GM12878 (cell line): ENCODE results near the gene FAM107A. TPM values are rescaled to one million over a fixed set of nuclear protein-coding genes. Genes with fewer than 3 reads are reported as not detected.

Experiments
- ATAC-seq: fragments of 200-7000 bp; cut with Tn5 transposase; 3 replicates; pipeline ENCODE4 v1.9.1; 2020; ENCODE audit warnings: mild to moderate bottlenecking, moderate library complexity
- BruUV-seq: library from RNA; stranded (reverse); fragments of 400-500 nt; replicated peaks from 2 replicates; lab custom pipeline; 2021; lab: Mats Ljungman, UMichigan
- CTCF ChIA-PET: fragments of 300-600 bp; sonication (Branson Sonifier 250); formaldehyde crosslinking; extraction: SDS; loops from one replicate; lab custom pipeline; 2021; ENCODE audit warnings: inconsistent platforms; lab: Yijun Ruan, JAX
- POLR2A ChIA-PET: fragments of 350-600 bp; formaldehyde crosslinking; extraction: SDS; loops from one replicate; lab custom pipeline; 2021; ENCODE audit warnings: inconsistent platforms; lab: Charles Lee
- RAD21 ChIA-PET: fragments of 300-600 bp; sonication (Branson Sonifier 250); formaldehyde crosslinking; loops from one replicate; lab custom pipeline; 2023; ENCODE audit warnings: antibody characterized with exemption; ENCODE audit not compliant: unreplicated experiment; lab: Charles Lee
- SMC1A ChIA-PET: fragments of 300-600 bp; sonication (Branson Sonifier 250); formaldehyde crosslinking; loops from one replicate; lab custom pipeline; 2023; ENCODE audit not compliant: unreplicated experiment, uncharacterized antibody; lab: Charles Lee
- DNase-seq: peaks from one replicate; pipeline ENCODE4 v3.0.0-alpha.2; 2011; ENCODE audit warnings: low read depth, low spot score
- FAIRE-seq: peaks from 3 replicates; lab custom pipeline; 2011; peaks lifted over from hg19 to GRCh38; lab: Jason Lieb, UNC
- H2AFZ ChIP-seq: 2 replicates; pipeline ENCODE4 v1.6.0; 2011; ENCODE audit warnings: low read depth, low read length, control low read depth; ENCODE audit not compliant: control insufficient read depth
- H3K27ac ChIP-seq: 2 replicates; pipeline ENCODE4 v1.5.1; 2011; ENCODE audit warnings: control low read depth; ENCODE audit not compliant: control insufficient read depth, insufficient read depth
- H3K27me3 ChIP-seq, 2 experiments: replicated peaks in 1 of 2; 2 replicates each; pipeline versions ENCODE4 v1.6.0 to v1.6.1; 2011; ENCODE audit warnings: low read length in 1 of 2; ENCODE audit not compliant: control insufficient read depth in 2 of 2, insufficient read depth in 2 of 2
- H3K36me3 ChIP-seq, 2 experiments: 2 replicates each; pipeline ENCODE4 v1.5.1; 2011; ENCODE audit warnings: low read length in 1 of 2; ENCODE audit not compliant: control insufficient read depth in 2 of 2, insufficient read depth in 2 of 2
- H3K4me1 ChIP-seq: 2 replicates; pipeline ENCODE4 v1.6.1; 2011; ENCODE audit warnings: mild to moderate bottlenecking, low read length, moderate library complexity, mixed read lengths; ENCODE audit not compliant: control insufficient read depth, insufficient read depth
- H3K4me2 ChIP-seq: 2 replicates; pipeline ENCODE4 v1.6.0; 2011; ENCODE audit warnings: control low read depth; ENCODE audit not compliant: control insufficient read depth, insufficient read depth
- H3K4me3 ChIP-seq: fragments of 200-600 bp; sonication (generic); 2 replicates; pipeline ENCODE4 v1.5.1; 2016
- H3K79me2 ChIP-seq: 2 replicates; pipeline ENCODE4 v1.6.0; 2011; ENCODE audit warnings: low read length; ENCODE audit not compliant: control insufficient read depth, insufficient read depth
- H3K9ac ChIP-seq: 2 replicates; pipeline ENCODE4 v1.8.0; 2011; ENCODE audit warnings: low read length, control low read depth, mixed read lengths; ENCODE audit not compliant: control insufficient read depth, insufficient read depth
- H3K9me3 ChIP-seq: replicated peaks from 3 replicates; pipeline ENCODE4 v1.5.1; 2011; ENCODE audit warnings: mild to moderate bottlenecking, low read length; ENCODE audit not compliant: control insufficient read depth, insufficient read depth
- H4K20me1 ChIP-seq: 2 replicates; pipeline ENCODE4 v1.6.0; 2011; ENCODE audit not compliant: control insufficient read depth, insufficient read depth
- DPF2 ChIP-seq: fragments of 450-650 bp; IDR thresholded peaks from 2 replicates; pipeline ENCODE4 v1.6.1; 2017; ENCODE audit warnings: mild to moderate bottlenecking
- HDGF ChIP-seq: fragments of 450-650 bp; IDR thresholded peaks from 2 replicates; pipeline ENCODE4 v1.6.1; 2016; ENCODE audit warnings: antibody characterized with exemption
- HSF1 ChIP-seq: fragments of 150-350 bp; IDR thresholded peaks from 2 replicates; pipeline ENCODE4 v1.6.1; 2014; ENCODE audit warnings: mild to moderate bottlenecking, low read depth, low read length
- NFYB ChIP-seq: IDR thresholded peaks from 2 replicates; pipeline ENCODE4 v1.6.1; 2011; ENCODE audit warnings: low read depth, mild to moderate bottlenecking, low read length, improper control_type of control experiment, moderate library complexity; ENCODE audit not compliant: insufficient read depth
- RB1 ChIP-seq: fragments of 450-650 bp; formaldehyde crosslinking; IDR thresholded peaks from 2 replicates; pipeline ENCODE4 v1.6.1; 2017; ENCODE audit warnings: mild to moderate bottlenecking, borderline replicate concordance
- SIX5 ChIP-seq: IDR thresholded peaks from 2 replicates; pipeline ENCODE4 v1.6.1; 2011; ENCODE audit warnings: mild to moderate bottlenecking, low read depth, low read length, moderate library complexity; ENCODE audit not compliant: severe bottlenecking
- SMAD1 ChIP-seq: fragments of 450-650 bp; IDR thresholded peaks from 2 replicates; pipeline ENCODE4 v1.6.1; 2018; ENCODE audit warnings: mild to moderate bottlenecking, low read depth; ENCODE audit not compliant: partially characterized antibody
- SMC3 ChIP-seq: IDR thresholded peaks from 2 replicates; pipeline ENCODE4 v1.6.1; 2011; ENCODE audit warnings: low read length, improper control_type of control experiment, borderline replicate concordance
- STAT1 ChIP-seq: fragments of 450-650 bp; conservative IDR thresholded peaks from 2 replicates; pipeline ENCODE4 v1.6.1; 2014; ENCODE audit warnings: antibody characterized with exemption, mild to moderate bottlenecking
- SUZ12 ChIP-seq: fragments of 200-600 bp; sonication (generic); IDR thresholded peaks from one replicate; pipeline ENCODE4 v1.6.1; 2018; ENCODE audit warnings: antibody characterized with exemption, mild to moderate bottlenecking; ENCODE audit not compliant: unreplicated experiment
- ZBTB11 ChIP-seq: fragments of 450-650 bp; formaldehyde crosslinking; IDR thresholded peaks from 2 replicates; pipeline ENCODE4 v1.5.0; 2022; ENCODE audit warnings: mild to moderate bottlenecking, missing genetic modification characterization
- ZBTB40 ChIP-seq: fragments of 450-650 bp; IDR thresholded peaks from 2 replicates; pipeline ENCODE4 v1.6.1; 2016; ENCODE audit warnings: mild to moderate bottlenecking, moderate library complexity, borderline replicate concordance
- ZNF24 ChIP-seq: fragments of 450-650 bp; IDR thresholded peaks from 2 replicates; pipeline ENCODE4 v1.6.1; 2017; ENCODE audit warnings: antibody characterized with exemption, mild to moderate bottlenecking
- WGBS: methylation state at CpG from one replicate; pipeline ENCODE4 v1.1.6; 2016; ENCODE audit warnings: low lambda C conversion rate; ENCODE audit not compliant: insufficient replicate concordance, insufficient coverage; ENCODE audit errors: missing lambda C conversion rate; 5-methylcytosine and 5-hydroxymethylcytosine counted together
- in situ Hi-C: fragments of 300-500 bp; cut with MboI; formaldehyde crosslinking; loops from 9 replicates; pipeline ENCODE4 v1.14.3; 2018; ENCODE audit warnings: mixed read lengths
- intact Hi-C: fragments of 100-400 bp; cut with micrococcal nuclease; formaldehyde crosslinking; loops from one replicate; pipeline ENCODE4 v1.14.2; 2022; ENCODE audit not compliant: unreplicated experiment
- polyA plus RNA-seq, 11 experiments: library from polyadenylated mRNA; depleted of rRNA in 4 of 11; unstranded in 6 of 11; stranded (reverse) in 5 of 11; fragments of >200 nt; fragmentation: Nextera tagmentation in 4 of 11; fragmentation: Illumina TruSeq in 1 of 11; extraction: Ambion mirVana in 4 of 11; extraction: Trizol in 1 of 11; gene quantifications; 1 replicate in 1 of 11; 2 replicates in 10 of 11; pipeline versions ENCODE4 v1.2.1 to v1.2.3, GENCODE V29; 2011 to 2016; ENCODE audit warnings: inconsistent platforms in 2 of 11, missing spikeins in 2 of 11, low read depth in 1 of 11
- total RNA-seq, 4 experiments: library from RNA; depleted of rRNA in 3 of 4; stranded (reverse); fragments of >200 nt in 3 of 4; fragmentation: Illumina TruSeq in 1 of 4; extraction: Trizol in 1 of 4; gene quantifications; 2 replicates each; pipeline versions ENCODE4 v1.2.1 to v1.2.3, GENCODE V29; 2013 to 2021

Gene FAM107A
- total and polyA plus RNA-seq, 10 of the 15 experiments (the other 5 are each of a cell fraction or from before 2014, with no cell fraction given), result not detected

- Histone ChIP-seq H3K4me2 (no peak overlapping the region), H3K9me3 (no peaks in the 10 kb centered on the region; the same call in 2 of the 3 replicates), H2AFZ (no peak overlapping the region), H4K20me1 (no peaks in the 10 kb centered on the region), H3K4me1 (no peaks in the 10 kb centered on the region), H3K4me3 (no peak overlapping the region), H3K9ac (no peak overlapping the region), H3K79me2 (no peaks in the 10 kb centered on the region), H3K36me3 (no peaks in the 10 kb centered on the region), H3K27ac (no peak overlapping the region), H3K27me3 (peaks cover 3 to 6% of the 10 kb centered on the region in 2 experiments)
- no TSS peak for BruUV-seq
- in situ Hi-C loops, result no loop called here
- CTCF ChIA-PET, result interaction anchor here (1.7 kb wide), 1 partner anchor 13 kb away, joined by 8 read pairs; no protein-coding TSS in a partner anchor
- intact Hi-C loops, result no loop called here
- SMC1A ChIA-PET, result interaction anchor here (0.6 to 1.7 kb wide), 2 partner anchors 45 to 787 kb away, joined by 3 to 4 read pairs; no protein-coding TSS in a partner anchor
- FAIRE-seq, result no peak
- ATAC-seq, result no peak
- DNase-seq, result no peak
- POLR2A ChIA-PET, result no interaction called here
- RAD21 ChIA-PET, result interaction anchor here (0.6 kb wide), 1 partner anchor 11 kb away, joined by 3 read pairs; no protein-coding TSS in a partner anchor
- 12% methylated on average over 11 of the region's 11 CpGs for WGBS
- TF ChIP-seq DPF2 (no peak), SIX5 (no peak), ZBTB40 (no peak), ZBTB11 (CRISPR knock-in tag) (no peak), STAT1 (no peak), NFYB (no peak), SMAD1 (no peak), HDGF (no peak), RB1 (no peak), ZNF24 (no peak), SMC3 (no peak), SUZ12 (no peak), HSF1 (no peak)
These were observed 4.3 kb upstream of the FAM107A start for GRCh38 chr3:58581328-58582091.
